UCSD-AML1 (cell line): ENCODE measurements around the gene INPP4A.

ENCODE experiments used
- DNase-seq: peaks from one replicate; lab custom pipeline; 2025; ENCODE audit not compliant: unreplicated experiment; lab: John Stamatoyannopoulos, UW

The INPP4A gene

GRCh38 chr2:98537390-98538126, 92.9 kb downstream of the INPP4A start:
- no peak for DNase-seq

DNA sequence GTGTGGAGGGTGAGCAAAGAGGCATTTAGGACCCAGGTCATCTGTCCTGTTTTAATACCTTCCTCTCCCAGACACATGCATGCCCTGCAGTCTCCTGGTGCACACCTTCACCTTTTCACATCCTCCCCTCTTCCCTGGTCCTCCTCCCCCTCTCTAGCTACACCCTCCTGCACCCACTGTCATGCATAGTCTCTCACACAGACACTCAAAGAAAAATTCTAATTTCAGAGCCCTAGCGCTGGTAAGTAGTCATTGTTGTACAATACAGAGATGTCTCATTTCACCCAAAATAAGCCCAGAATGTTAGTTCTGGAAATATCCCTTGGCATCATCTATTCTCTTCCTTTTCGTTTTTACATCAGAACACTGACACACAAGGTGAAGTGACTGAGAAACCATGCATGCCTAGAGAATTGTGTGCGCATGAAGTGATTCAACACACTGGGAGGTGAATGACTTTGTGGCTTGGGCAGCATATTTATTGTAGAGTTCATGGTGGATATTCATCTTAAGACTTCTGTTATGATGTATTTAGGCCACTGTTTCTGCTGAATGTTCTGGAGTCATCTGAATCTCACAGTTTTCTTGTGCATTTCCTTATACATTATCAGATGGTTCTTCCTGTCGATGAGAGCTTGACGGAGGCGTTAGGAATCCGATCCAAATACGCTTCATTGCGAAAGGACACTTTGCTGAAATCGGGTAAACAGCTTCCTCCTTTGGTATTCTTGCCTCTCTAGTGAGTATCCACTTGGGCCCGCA, 93.8 kb downstream of the INPP4A start:
- no peak for DNase-seq

- no peak for DNase-seq
Measured at GRCh38 chr2:98539056-98539735, 94.5 kb downstream of the INPP4A start.

- no peak for DNase-seq
Measured at GRCh38 chr2:98540536-98540935, 95.9 kb downstream of the INPP4A start.

- DNase-seq = no peak
Measured at GRCh38 chr2:98541489-98541888, 96.8 kb downstream of the INPP4A start.

- DNase-seq = no peak
Measured at GRCh38 chr2:98541906-98542305, 97.2 kb downstream of the INPP4A start.

- DNase-seq = no peak
Measured at GRCh38 chr2:98543214-98543613, 98.6 kb downstream of the INPP4A start.

DNA sequence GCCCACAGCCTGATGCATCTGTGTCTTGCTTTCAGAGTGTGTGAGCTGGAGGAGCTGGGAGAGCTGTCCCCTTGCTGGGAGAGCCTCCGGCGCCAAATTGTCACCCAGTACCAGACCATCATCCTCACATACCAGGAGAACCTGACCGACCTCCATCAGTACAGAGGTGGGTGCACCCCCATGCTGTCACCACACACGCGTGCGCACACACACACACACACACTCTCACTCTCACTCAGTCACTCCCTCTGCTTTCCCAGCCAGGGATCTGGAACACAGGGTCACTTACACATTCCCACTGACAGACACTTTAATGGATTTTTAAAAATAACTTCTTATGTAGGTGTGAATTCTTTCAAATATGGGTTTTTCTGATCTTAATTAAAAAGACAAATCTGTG, 99.2 kb downstream of the INPP4A start:
- no peak for DNase-seq

- DNase-seq = no peak
Measured at GRCh38 chr2:98545591-98545990, 100.9 kb downstream of the INPP4A start.

GRCh38 chr2:98546186-98546585, 101.5 kb downstream of the INPP4A start:
- DNase-seq = no peak

DNA sequence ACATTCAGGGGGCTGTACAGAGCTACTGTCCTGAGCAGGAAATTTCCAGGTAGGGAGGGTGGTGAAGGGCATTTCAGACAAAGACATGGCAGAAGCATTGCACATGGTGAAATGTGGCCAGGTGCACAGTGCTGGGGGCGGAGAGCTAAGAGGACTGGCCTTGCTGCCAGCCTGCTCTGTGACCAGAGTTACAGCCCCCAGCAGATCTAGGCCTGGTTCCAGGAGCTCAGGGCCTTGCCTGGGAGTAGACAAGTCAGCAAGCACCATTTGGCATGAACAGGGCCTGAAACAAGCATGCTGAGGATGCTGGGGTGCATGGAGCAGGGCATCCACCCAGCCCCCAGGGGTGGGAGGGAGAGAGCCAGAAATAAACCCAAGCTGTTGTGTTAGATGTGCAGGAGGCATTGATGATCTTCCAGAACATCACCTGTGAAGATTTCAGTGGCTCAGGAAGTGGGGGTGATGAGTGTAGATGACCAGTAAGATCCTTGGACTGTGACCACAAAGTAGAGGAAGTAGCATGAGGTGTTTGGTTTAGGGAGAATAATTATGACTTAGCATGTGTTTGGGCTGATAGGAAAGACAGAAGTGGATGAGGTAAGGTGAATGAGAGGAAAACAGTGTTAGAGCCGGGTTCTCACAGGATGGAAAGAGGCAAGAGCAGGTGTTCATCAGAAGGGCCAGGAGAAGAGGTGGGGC, 102.6 kb downstream of the INPP4A start:
- no peak for DNase-seq

- no peak for DNase-seq
Measured at GRCh38 chr2:98548920-98549818, 104.5 kb downstream of the INPP4A start.

GRCh38 chr2:98550165-98550564, 105.5 kb downstream of the INPP4A start:
- no peak for DNase-seq

DNA sequence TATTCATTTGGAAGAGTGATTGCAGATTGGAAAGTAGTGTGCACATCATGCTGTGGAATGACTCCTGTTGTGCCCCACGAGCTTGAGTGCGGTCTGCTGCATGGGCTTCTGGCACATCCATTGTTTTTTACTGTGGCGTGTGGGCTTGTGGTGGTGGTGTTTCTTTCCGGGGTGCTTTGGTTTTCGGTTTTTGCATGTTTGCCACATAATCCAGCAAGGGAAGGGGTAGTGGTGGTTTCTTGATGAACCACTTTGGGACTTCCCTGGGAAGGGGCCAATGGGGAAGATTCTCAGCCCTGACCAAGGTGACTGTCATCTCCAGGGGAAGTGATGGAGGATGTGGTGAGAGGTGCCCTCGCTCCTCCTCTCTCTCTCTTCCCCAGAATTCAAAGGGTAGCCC, 106.7 kb downstream of the INPP4A start:
- no peak for DNase-seq

DNA sequence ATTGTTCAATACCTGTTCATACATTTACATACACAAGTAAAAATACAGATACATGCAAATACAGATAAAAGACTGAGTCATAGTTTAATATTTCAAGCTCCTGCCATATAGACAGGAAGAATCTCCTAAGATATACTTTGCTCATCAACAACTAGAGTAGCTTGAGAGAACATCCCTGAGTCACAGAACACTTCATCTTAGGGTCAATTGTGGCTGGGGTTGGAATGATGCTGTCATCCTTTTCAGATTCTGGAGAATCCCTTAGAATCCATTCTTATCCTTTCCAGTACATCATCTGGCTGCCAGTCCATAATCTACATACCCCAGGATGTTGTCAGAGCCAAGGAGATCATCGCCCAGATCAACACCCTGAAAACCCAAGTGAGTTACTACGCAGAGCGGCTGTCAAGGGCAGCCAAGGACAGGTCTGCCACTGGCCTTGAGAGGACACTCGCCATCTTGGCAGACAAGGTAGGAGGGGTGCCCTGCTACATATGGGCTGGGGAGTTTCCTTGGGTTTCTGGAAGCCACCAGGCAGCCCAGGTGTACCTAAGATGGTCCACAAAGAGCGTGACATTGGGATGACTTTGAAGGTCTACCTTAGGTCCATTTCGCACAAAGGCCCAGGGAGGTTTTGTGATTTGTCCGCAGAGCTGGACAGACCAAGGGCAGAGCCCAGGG, 108.0 kb downstream of the INPP4A start:
- DNase-seq = no peak

- DNase-seq = no peak
Measured at GRCh38 chr2:98554116-98554861, 109.6 kb downstream of the INPP4A start.

DNA sequence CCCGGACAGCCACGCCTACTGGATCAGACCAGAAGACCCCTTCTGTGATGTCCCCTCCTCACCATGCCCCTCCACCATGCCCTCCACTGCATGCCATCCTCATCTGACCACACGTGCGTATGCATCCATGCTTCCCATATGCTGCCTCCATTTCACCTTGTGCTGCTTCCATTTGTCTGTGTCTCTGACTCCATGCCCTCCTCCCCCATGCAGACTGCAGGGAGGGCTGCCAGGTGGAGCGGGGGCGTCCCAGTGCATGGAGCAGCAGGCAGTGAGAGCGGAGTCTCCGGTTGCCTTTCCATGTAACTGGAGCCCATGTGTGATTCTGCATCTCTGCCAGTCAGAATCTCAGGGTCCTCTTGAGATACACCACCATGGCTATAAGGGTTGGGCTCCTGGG, 111.0 kb downstream of the INPP4A start:
- DNase-seq = no peak

GRCh38 chr2:98556344-98557033, 111.8 kb downstream of the INPP4A start:
- no peak for DNase-seq
